Breast epithelium (tissue), 3 donors: ENCODE results near the gene HMCN2.

ENCODE experiments used
- CTCF ChIP-seq, 3 donors: fragments of 450-650 bp; IDR thresholded peaks; one replicate each; pipeline ENCODE4 v1.5.1; 2016 to 2017; ENCODE audit warnings: antibody characterized with exemption in 3 of 3, mild to moderate bottlenecking in 3 of 3, moderate library complexity in 3 of 3
- POLR2A ChIP-seq: fragments of 450-650 bp; IDR thresholded peaks from one replicate; pipeline ENCODE4 v1.6.1; 2016; ENCODE audit warnings: antibody characterized with exemption, mild to moderate bottlenecking, moderate library complexity
- POLR2AphosphoS5 ChIP-seq, 3 donors: sonication (generic); formaldehyde crosslinking; IDR thresholded peaks; one replicate each; pipeline ENCODE4 v1.6.1; 2017; ENCODE audit warnings: antibody characterized with exemption in 3 of 3

- TF ChIP-seq CTCF (IDR thresholded peaks at IDR 0.05): no peak
- TF ChIP-seq POLR2A: no peak
- no peak for TF ChIP-seq POLR2AphosphoS5 (IDR thresholded peaks at IDR 0.05)
Observed at GRCh38 chr9:130368631-130369103, 103.1 kb downstream of the HMCN2 start.
